Peyer's patch (tissue), 4 donors: ENCODE measurements around the gene SEZ6.

Source experiments
- POLR2A ChIP-seq, 2 donors: fragments of 450-650 bp; IDR thresholded peaks; one replicate each; pipeline ENCODE4 v1.5.1; 2017; ENCODE audit warnings: antibody characterized with exemption in 2 of 2, mild to moderate bottlenecking in 2 of 2, moderate library complexity in 2 of 2
- TF ChIP-seq, protein P1 (sequence below), 6 experiments: fragments of 450-650 bp in 4 of 6; fragments of 200-600 bp in 2 of 6; sonication (generic) in 1 of 6; IDR thresholded peaks; one replicate each; pipeline ENCODE4 v1.5.1; 2017 to 2019; ENCODE audit warnings: antibody characterized with exemption in 6 of 6, mild to moderate bottlenecking in 3 of 6, moderate library complexity in 1 of 6

DNA sequence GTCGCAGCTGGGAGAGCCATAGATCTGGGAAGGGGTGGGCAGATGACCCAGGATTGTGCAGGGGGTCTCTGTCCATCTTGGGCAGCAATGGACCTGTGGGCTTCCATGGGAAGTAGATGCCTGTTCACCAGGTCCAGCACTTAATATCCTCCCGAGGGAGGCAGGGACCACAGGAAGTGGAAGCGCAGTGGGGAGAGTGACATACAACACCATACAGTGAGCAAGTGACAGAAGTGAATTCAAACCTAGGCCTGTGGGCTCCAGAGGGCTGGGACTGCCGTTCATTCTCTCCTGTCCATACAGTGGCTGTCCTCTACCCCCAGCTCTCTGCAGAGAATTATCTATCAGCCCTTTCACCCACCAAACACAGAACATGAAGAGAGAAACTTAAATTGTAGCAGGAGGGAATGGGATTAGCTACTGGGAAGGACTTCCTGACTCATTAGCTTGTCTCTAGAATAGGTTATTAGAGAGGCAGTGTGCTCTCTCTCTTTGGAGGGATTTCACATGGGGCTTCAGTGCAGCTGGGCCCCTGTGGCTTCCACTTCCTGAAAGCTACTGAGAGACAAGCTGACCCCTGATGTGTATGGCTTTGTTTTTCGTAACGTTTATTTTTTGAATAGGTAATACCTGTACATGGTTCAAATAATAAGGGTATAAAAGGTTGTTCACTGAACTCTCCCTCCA is 13.1 kb upstream of the SEZ6 start:
- no peak for TF ChIP-seq POLR2A (IDR thresholded peaks at IDR 0.05)
- TF ChIP-seq, protein P1, sequence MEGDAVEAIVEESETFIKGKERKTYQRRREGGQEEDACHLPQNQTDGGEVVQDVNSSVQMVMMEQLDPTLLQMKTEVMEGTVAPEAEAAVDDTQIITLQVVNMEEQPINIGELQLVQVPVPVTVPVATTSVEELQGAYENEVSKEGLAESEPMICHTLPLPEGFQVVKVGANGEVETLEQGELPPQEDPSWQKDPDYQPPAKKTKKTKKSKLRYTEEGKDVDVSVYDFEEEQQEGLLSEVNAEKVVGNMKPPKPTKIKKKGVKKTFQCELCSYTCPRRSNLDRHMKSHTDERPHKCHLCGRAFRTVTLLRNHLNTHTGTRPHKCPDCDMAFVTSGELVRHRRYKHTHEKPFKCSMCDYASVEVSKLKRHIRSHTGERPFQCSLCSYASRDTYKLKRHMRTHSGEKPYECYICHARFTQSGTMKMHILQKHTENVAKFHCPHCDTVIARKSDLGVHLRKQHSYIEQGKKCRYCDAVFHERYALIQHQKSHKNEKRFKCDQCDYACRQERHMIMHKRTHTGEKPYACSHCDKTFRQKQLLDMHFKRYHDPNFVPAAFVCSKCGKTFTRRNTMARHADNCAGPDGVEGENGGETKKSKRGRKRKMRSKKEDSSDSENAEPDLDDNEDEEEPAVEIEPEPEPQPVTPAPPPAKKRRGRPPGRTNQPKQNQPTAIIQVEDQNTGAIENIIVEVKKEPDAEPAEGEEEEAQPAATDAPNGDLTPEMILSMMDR (IDR thresholded peaks at IDR 0.05): no peak
